Measurements from ENCODE around the gene TNIP1. TPM values are rescaled to one million over a fixed set of nuclear protein-coding genes. Genes with fewer than 3 reads are reported as not detected.
A peak's percentile ranks its signal among the peaks of the same experiment; 100 is the strongest.

Gene TNIP1
- total and polyA plus RNA-seq, 7 experiments from 2014 or later, result 28.9 to 234 (median 125) TPM

DNA sequence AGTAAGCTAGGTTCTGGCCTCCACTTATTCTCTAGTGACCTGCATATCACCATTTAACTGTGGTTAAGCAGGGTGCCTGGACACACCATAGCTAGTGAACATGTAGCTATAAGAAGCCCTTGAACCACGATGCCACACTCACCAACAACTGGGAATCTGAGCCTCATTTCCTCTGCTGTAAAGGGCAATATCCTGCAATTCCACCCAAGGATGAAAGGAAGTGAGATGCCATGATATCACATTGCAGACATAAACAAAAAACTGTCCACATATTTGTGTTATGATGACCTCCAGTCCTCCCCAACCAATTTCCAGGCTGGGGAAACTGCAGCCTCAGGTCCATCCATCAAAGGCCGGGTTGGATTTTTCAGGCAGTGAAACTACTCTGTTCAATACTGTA lies 10.4 kb downstream of the TNIP1 start:
- no peaks in the 10 kb centered on the region for H3K27me3 Mint-ChIP-seq
- no peaks in the 10 kb centered on the region for H3K27me3 ChIP-seq (ENCODE audit: control insufficient read depth in 2 of 2, insufficient read depth in 2 of 2, low read length in 2 of 2)
- ATAC-seq (no peak), DNase-seq (no peak)
- H3K36me3 Mint-ChIP-seq, result peaks cover 0 to 38% (median 10%) of the 10 kb centered on the region in 5 donors
- ChIA-PET POLR2A (no interaction called here), CTCF (interaction anchor here (0.8 kb wide), 1 partner anchor 18 kb away, joined by 3 read pairs; no protein-coding TSS in a partner anchor)
- H3K4me3 ChIP-seq (ENCODE audit: low read length), result no peak overlapping the region
- intact Hi-C loops (cut with micrococcal nuclease), result no loop called here
- peak overlapping the region in 1 of 10 donors; percentile 21 for H3K4me3 Mint-ChIP-seq
- peaks cover 0 to 3% (median 0%) of the 10 kb centered on the region in 11 donors for H3K9me3 Mint-ChIP-seq
- peaks cover 0 to 33% (median 0%) of the 10 kb centered on the region in 3 experiments for H3K36me3 ChIP-seq (ENCODE audit: control insufficient read depth in 2 of 3, insufficient read depth in 3 of 3, low read length in 3 of 3)
- no peak overlapping the region for H3K27ac ChIP-seq (ENCODE audit: low read depth, low read length)
- H3K4me1 ChIP-seq (ENCODE audit: control insufficient read depth in 2 of 2, insufficient read depth in 2 of 2, low read length in 2 of 2), result peaks cover 37 to 42% of the 10 kb centered on the region in 2 donors
- H3K27ac Mint-ChIP-seq, result peak overlapping the region in 3 of 9 donors; percentile 42 to 81 (median 43)
- H3K9me3 ChIP-seq (ENCODE audit: control insufficient read depth in 2 of 3, low read length in 3 of 3), result no peaks in the 10 kb centered on the region
- peaks cover 39 to 83% (median 80%) of the 10 kb centered on the region in 7 donors for H3K4me1 Mint-ChIP-seq

DNA sequence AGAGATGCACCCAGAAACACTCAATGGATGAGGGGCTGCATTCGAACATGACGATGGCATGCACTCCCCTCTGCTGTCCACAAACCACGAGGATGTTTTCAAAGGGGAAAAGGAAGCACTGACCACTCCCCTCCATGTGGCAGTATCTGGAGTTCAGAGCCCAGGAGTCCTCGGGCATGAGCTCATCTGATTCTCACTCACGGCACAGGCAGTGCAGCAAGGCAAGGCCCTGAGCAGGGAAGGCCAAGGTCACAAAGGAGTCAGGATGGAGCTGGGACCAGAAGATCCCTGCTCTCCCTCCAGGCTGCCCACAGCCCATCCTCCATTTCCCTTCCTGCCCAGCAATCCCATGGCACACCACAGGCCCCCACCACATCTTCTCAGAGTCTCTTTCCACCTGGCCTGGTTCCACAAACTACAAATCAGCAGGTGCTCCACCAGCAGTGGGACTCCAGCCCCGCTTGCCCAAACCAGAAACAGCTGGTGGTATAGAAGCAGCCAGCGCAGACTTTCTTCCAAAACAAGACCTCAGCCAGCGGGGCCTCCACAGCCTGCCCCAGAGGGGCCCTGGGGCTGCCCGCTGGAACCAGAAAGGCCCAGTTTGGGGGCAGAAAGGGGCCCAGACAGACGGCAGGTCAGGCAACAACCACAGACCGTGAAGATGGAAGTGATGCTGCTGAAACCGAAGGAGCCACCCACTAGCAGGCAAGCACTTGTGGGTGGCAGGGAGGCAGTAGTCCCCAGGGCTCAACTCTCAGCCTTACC lies 12.2 kb downstream of the TNIP1 start:
- peak; percentile 48 for ATAC-seq

DNA sequence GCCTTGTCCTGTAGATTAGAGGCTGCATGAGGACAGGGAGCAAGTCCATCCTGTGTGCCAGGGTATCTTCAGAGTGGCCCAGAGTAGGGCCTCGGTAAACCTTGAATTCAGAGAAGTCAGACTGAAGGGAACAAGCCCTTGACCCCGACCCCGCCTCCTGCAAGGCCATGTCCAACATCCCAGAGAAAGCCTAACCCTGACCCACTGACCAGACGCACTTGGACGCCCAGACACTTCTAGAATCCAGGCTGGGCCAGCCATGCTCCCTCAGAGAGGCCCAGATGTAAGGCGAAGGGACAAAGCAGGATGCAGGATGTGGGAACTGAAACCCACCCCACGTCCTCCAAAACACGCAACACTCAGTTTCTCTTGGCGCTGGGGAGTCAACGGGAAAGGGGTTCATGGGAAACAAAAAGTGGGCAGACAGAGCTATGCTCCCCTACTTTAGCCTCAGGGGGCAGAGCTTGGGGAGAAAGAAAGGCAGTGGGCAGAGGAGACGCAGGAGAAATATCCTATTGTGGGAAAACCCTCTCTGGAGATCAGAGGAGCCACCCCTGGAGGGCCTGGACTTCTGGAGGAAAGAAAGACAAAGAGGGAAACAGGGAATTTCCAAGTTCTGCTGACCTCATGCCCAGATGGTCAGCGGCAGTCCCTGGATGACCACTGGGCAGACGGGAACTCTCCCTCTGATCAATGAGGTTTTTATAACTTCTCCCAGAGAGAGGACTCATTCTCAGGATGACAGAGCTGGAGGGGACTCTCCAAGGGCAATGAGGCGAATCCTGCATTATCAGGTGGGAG lies 13.0 kb downstream of the TNIP1 start:
- CTCF ChIA-PET, result interaction anchor here (1.0 to 2.9 kb wide), 2 partner anchors 16 to 48 kb away, joined by 3 to 9 read pairs; no protein-coding TSS in a partner anchor
- Histone ChIP-seq H3K36me3 (ENCODE audit: control insufficient read depth in 2 of 3, insufficient read depth in 3 of 3, low read length in 3 of 3) (peaks cover 0 to 52% (median 7%) of the 10 kb centered on the region in 3 experiments), H3K4me1 (ENCODE audit: control insufficient read depth in 2 of 2, insufficient read depth in 2 of 2, low read length in 2 of 2) (peaks cover 33 to 42% of the 10 kb centered on the region in 2 donors), H3K27me3 (ENCODE audit: control insufficient read depth in 2 of 2, insufficient read depth in 2 of 2, low read length in 2 of 2) (no peaks in the 10 kb centered on the region), H3K27ac (ENCODE audit: low read depth, low read length) (no peak overlapping the region), H3K4me3 (ENCODE audit: low read length) (no peak overlapping the region), H3K9me3 (ENCODE audit: control insufficient read depth in 2 of 3, low read length in 3 of 3) (no peaks in the 10 kb centered on the region)
- peaks cover 37 to 80% (median 72%) of the 10 kb centered on the region in 7 donors for H3K4me1 Mint-ChIP-seq
- intact Hi-C loops (cut with micrococcal nuclease), result no loop called here
- H3K4me3 Mint-ChIP-seq, result peak overlapping the region in 4 of 10 donors; percentile 12 to 36 (median 20)
- DNase-seq (no peak), ATAC-seq (no peak)
- H3K27me3 Mint-ChIP-seq, result no peaks in the 10 kb centered on the region
- POLR2A ChIA-PET, result interaction anchor here (1.4 kb wide), 1 partner anchor 21 kb away, joined by 5 read pairs; no protein-coding TSS in a partner anchor
- H3K36me3 Mint-ChIP-seq, result peaks cover 0 to 31% (median 6%) of the 10 kb centered on the region in 5 donors
- peak overlapping the region in 6 of 9 donors; percentile 32 to 80 (median 63) for H3K27ac Mint-ChIP-seq
- no peaks in the 10 kb centered on the region for H3K9me3 Mint-ChIP-seq

More for the DNA sequence above, 12.2 kb downstream of the TNIP1 start:
- Mint-ChIP-seq H3K36me3 (peaks cover 0 to 34% (median 6%) of the 10 kb centered on the region in 5 donors), H3K27ac (peak overlapping the region in 5 of 9 donors; percentile 3 to 80 (median 53)), H3K9me3 (peaks cover 0 to 3% (median 0%) of the 10 kb centered on the region in 11 donors), H3K4me1 (peaks cover 38 to 85% (median 72%) of the 10 kb centered on the region in 7 donors), H3K27me3 (no peaks in the 10 kb centered on the region), H3K4me3 (peak overlapping the region in 4 of 10 donors; percentile 16 to 49 (median 30))
- POLR2A ChIA-PET, result interaction anchor here (1.4 kb wide), 1 partner anchor 20 kb away, joined by 5 read pairs; no protein-coding TSS in a partner anchor
- CTCF ChIA-PET, result interaction anchor here (1.0 to 2.9 kb wide), 2 partner anchors 17 to 47 kb away, joined by 3 to 9 read pairs; no protein-coding TSS in a partner anchor
- Histone ChIP-seq H3K36me3 (ENCODE audit: control insufficient read depth in 2 of 3, insufficient read depth in 3 of 3, low read length in 3 of 3) (peaks cover 0 to 45% (median 1%) of the 10 kb centered on the region in 3 experiments), H3K9me3 (ENCODE audit: control insufficient read depth in 2 of 3, low read length in 3 of 3) (no peaks in the 10 kb centered on the region), H3K27ac (ENCODE audit: low read depth, low read length) (peak overlapping the region; percentile 44), H3K4me1 (ENCODE audit: control insufficient read depth in 2 of 2, insufficient read depth in 2 of 2, low read length in 2 of 2) (peaks cover 33 to 42% of the 10 kb centered on the region in 2 donors), H3K27me3 (ENCODE audit: control insufficient read depth in 2 of 2, insufficient read depth in 2 of 2, low read length in 2 of 2) (no peaks in the 10 kb centered on the region), H3K4me3 (ENCODE audit: low read length) (no peak overlapping the region)
- DNase-seq, result peak in 1 of 9 donors; percentile 66
- intact Hi-C loops (cut with micrococcal nuclease), result no loop called here

DNA sequence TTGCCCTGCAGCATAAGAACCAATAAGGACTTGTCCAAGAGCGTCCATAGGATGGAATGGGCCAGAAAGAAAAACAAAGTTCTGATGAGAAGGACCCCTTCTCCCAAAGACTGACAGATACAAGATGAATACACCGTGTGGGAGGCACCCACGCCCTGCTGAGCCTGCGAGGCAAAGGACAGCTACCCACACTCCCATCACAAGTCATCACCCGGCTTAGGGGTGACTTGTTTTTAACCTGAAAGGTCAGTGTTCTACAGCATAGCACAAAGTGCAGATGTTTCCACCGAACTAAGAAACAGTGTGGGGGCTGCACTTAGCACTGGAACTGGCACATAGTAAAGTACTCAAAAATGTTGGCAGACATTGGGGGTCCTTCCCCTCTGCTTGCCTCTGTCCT lies 13.9 kb downstream of the TNIP1 start:
- DNase-seq (no peak), ATAC-seq (no peak)
- H3K27me3 Mint-ChIP-seq, result no peaks in the 10 kb centered on the region
- peaks cover 0 to 28% (median 7%) of the 10 kb centered on the region in 5 donors for H3K36me3 Mint-ChIP-seq
- Histone ChIP-seq H3K27me3 (ENCODE audit: control insufficient read depth in 2 of 2, insufficient read depth in 2 of 2, low read length in 2 of 2) (no peaks in the 10 kb centered on the region), H3K9me3 (ENCODE audit: control insufficient read depth in 2 of 3, low read length in 3 of 3) (no peaks in the 10 kb centered on the region), H3K27ac (ENCODE audit: low read depth, low read length) (no peak overlapping the region), H3K36me3 (ENCODE audit: control insufficient read depth in 2 of 3, insufficient read depth in 3 of 3, low read length in 3 of 3) (peaks cover 5 to 61% (median 10%) of the 10 kb centered on the region in 3 experiments), H3K4me3 (ENCODE audit: low read length) (no peak overlapping the region), H3K4me1 (ENCODE audit: control insufficient read depth in 2 of 2, insufficient read depth in 2 of 2, low read length in 2 of 2) (peaks cover 28 to 42% of the 10 kb centered on the region in 2 donors)
- POLR2A ChIA-PET, result no interaction called here
- H3K4me3 Mint-ChIP-seq, result no peak overlapping the region
- CTCF ChIA-PET, result no interaction called here
- H3K9me3 Mint-ChIP-seq, result no peaks in the 10 kb centered on the region
- peaks cover 29 to 72% (median 65%) of the 10 kb centered on the region in 7 donors for H3K4me1 Mint-ChIP-seq
- intact Hi-C loops (cut with micrococcal nuclease), result no loop called here
- H3K27ac Mint-ChIP-seq, result peak overlapping the region in 5 of 9 donors; percentile 37 to 73 (median 56)

DNA sequence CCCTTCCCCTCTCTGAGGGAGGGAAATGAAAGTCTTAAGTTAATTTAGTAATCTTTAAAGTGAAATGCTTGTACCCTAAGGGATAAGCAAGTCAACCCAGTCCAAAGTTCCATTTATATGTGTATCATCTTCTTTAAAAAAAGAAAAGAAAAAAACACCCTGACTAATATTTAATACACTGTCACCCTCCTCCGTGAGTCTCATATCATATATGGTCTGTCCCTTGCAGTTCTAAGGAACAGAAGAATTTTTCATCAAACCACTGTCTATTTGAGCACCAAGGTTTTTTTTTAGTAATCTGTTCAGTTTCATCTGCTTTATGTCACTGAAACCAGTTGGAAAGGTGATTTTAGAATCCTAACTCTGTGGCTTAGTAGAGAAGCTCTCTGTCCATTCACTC lies 15.2 kb downstream of the TNIP1 start:
- ATAC-seq (no peak), DNase-seq (no peak)
- Mint-ChIP-seq H3K27ac (peak overlapping the region in 3 of 9 donors; percentile 28 to 76 (median 28)), H3K9me3 (no peaks in the 10 kb centered on the region), H3K36me3 (peaks cover 0 to 33% (median 5%) of the 10 kb centered on the region in 5 donors), H3K4me3 (no peak overlapping the region), H3K4me1 (peaks cover 28 to 72% (median 64%) of the 10 kb centered on the region in 7 donors), H3K27me3 (no peaks in the 10 kb centered on the region)
- Histone ChIP-seq H3K4me3 (ENCODE audit: low read length) (no peak overlapping the region), H3K4me1 (ENCODE audit: control insufficient read depth in 2 of 2, insufficient read depth in 2 of 2, low read length in 2 of 2) (peaks cover 28 to 34% of the 10 kb centered on the region in 2 donors), H3K9me3 (ENCODE audit: control insufficient read depth in 2 of 3, low read length in 3 of 3) (no peaks in the 10 kb centered on the region), H3K36me3 (ENCODE audit: control insufficient read depth in 2 of 3, insufficient read depth in 3 of 3, low read length in 3 of 3) (peaks cover 10 to 65% (median 18%) of the 10 kb centered on the region in 3 experiments), H3K27me3 (ENCODE audit: control insufficient read depth in 2 of 2, insufficient read depth in 2 of 2, low read length in 2 of 2) (no peaks in the 10 kb centered on the region), H3K27ac (ENCODE audit: low read depth, low read length) (no peak overlapping the region)
- intact Hi-C loops (cut with micrococcal nuclease), result no loop called here
- POLR2A ChIA-PET, result interaction anchor here (0.6 kb wide), 1 partner anchor 55 kb away, joined by 3 read pairs; no protein-coding TSS in a partner anchor
- CTCF ChIA-PET, result interaction anchor here (0.9 to 1.0 kb wide), 3 partner anchors 16 to 51 kb away, joined by 3 to 4 read pairs (median 3); no protein-coding TSS in a partner anchor

Data from naive thymus-derived CD4-positive, alpha-beta T cell (primary cell).